T-helper 1 cell treated with Interleukin-12 subunit alpha and Interleukin-12 subunit beta and Interleukin-4 antibody, amounts not matched to agents 30 μg/mL and 1 μg/mL, for 36 hours (primary cell): ENCODE results near the gene TOPAZ1.

Source experiments
- H3K27ac Mint-ChIP-seq: one replicate; pipeline ENCODE4 v1.8.0; 2021; ENCODE audit warnings: mild to moderate bottlenecking, mixed read lengths
- H3K27me3 Mint-ChIP-seq: one replicate; pipeline ENCODE4 v1.8.0; 2021; ENCODE audit warnings: low read depth, mixed read lengths
- H3K36me3 Mint-ChIP-seq: one replicate; pipeline ENCODE4 v1.8.0; 2021; ENCODE audit warnings: low read depth, mixed read lengths
- H3K4me1 Mint-ChIP-seq: one replicate; pipeline ENCODE4 v1.8.0; 2021; ENCODE audit warnings: low read depth, mixed read lengths
- H3K4me3 Mint-ChIP-seq: one replicate; pipeline ENCODE4 v1.8.0; 2021; ENCODE audit warnings: mild to moderate bottlenecking, moderate library complexity, mixed read lengths
- H3K9me3 Mint-ChIP-seq: one replicate; pipeline ENCODE4 v1.8.0; 2021; ENCODE audit warnings: mixed read lengths

Gene TOPAZ1

GRCh38 chr3:44241706-44242105, at the start of gene TOPAZ1:
TSS of gene TOPAZ1 (plus strand) at chr3:44241886. CDS start at chr3:44242054, 168 bp downstream.
- Mint-ChIP-seq H3K4me1 (no peaks in the 10 kb centered on the region), H3K4me3 (no peak within 1 kb of the TSS), H3K27me3 (peaks cover 16% of the 10 kb centered on the region), H3K36me3 (no peaks in the 10 kb centered on the region), H3K27ac (no peak within 1 kb of the TSS), H3K9me3 (peaks cover 5% of the 10 kb centered on the region)

GRCh38 chr3:44198284-44199269, 43.1 kb upstream of the TOPAZ1 start:
- H3K27me3 Mint-ChIP-seq = peaks cover 12% of the 10 kb centered on the region
- H3K9me3 Mint-ChIP-seq = no peaks in the 10 kb centered on the region
- no peak overlapping the region for H3K27ac Mint-ChIP-seq
- peaks cover 2% of the 10 kb centered on the region for H3K4me1 Mint-ChIP-seq
- H3K4me3 Mint-ChIP-seq = no peak overlapping the region
- H3K36me3 Mint-ChIP-seq = no peaks in the 10 kb centered on the region

GRCh38 chr3:44206261-44206660, 35.4 kb upstream of the TOPAZ1 start:
- H3K27ac Mint-ChIP-seq = no peak overlapping the region
- peaks cover 1% of the 10 kb centered on the region for H3K4me1 Mint-ChIP-seq
- no peak overlapping the region for H3K4me3 Mint-ChIP-seq
- peaks cover 18% of the 10 kb centered on the region for H3K27me3 Mint-ChIP-seq
- no peaks in the 10 kb centered on the region for H3K36me3 Mint-ChIP-seq
- H3K9me3 Mint-ChIP-seq = no peaks in the 10 kb centered on the region

GRCh38 chr3:44206862-44207652, 34.6 kb upstream of the TOPAZ1 start:
- no peak overlapping the region for H3K4me3 Mint-ChIP-seq

GRCh38 chr3:44208086-44208485, 33.6 kb upstream of the TOPAZ1 start:
- Mint-ChIP-seq H3K27me3 (peaks cover 22% of the 10 kb centered on the region), H3K9me3 (no peaks in the 10 kb centered on the region), H3K27ac (no peak overlapping the region), H3K4me3 (no peak overlapping the region), H3K36me3 (no peaks in the 10 kb centered on the region), H3K4me1 (peaks cover 1% of the 10 kb centered on the region)

More at GRCh38 chr3:44206862-44207652, 34.6 kb upstream of the TOPAZ1 start:
- Mint-ChIP-seq H3K36me3 (no peaks in the 10 kb centered on the region), H3K27ac (no peak overlapping the region), H3K4me1 (peaks cover 1% of the 10 kb centered on the region), H3K9me3 (no peaks in the 10 kb centered on the region), H3K27me3 (peaks cover 18% of the 10 kb centered on the region)

GRCh38 chr3:44208568-44208967, 33.1 kb upstream of the TOPAZ1 start:
- Mint-ChIP-seq H3K27ac (no peak overlapping the region), H3K27me3 (peaks cover 24% of the 10 kb centered on the region), H3K4me1 (peaks cover 1% of the 10 kb centered on the region), H3K4me3 (no peak overlapping the region), H3K36me3 (no peaks in the 10 kb centered on the region), H3K9me3 (no peaks in the 10 kb centered on the region)

- H3K9me3 Mint-ChIP-seq = peaks cover 4% of the 10 kb centered on the region
- no peak overlapping the region for H3K27ac Mint-ChIP-seq
- H3K4me1 Mint-ChIP-seq = peaks cover 1% of the 10 kb centered on the region
- no peak overlapping the region for H3K4me3 Mint-ChIP-seq
- H3K27me3 Mint-ChIP-seq = peaks cover 32% of the 10 kb centered on the region
- H3K36me3 Mint-ChIP-seq = no peaks in the 10 kb centered on the region
These were observed 30.7 kb upstream of the TOPAZ1 start for GRCh38 chr3:44210967-44211366.

GRCh38 chr3:44222337-44222736, 19.3 kb upstream of the TOPAZ1 start:
- no peak overlapping the region for H3K4me3 Mint-ChIP-seq
- H3K36me3 Mint-ChIP-seq = no peaks in the 10 kb centered on the region
- H3K4me1 Mint-ChIP-seq = no peaks in the 10 kb centered on the region
- H3K27me3 Mint-ChIP-seq = peaks cover 32% of the 10 kb centered on the region
- no peaks in the 10 kb centered on the region for H3K9me3 Mint-ChIP-seq
- no peak overlapping the region for H3K27ac Mint-ChIP-seq

GRCh38 chr3:44223299-44223698, 18.4 kb upstream of the TOPAZ1 start:
- H3K27ac Mint-ChIP-seq = no peak overlapping the region
- no peaks in the 10 kb centered on the region for H3K4me1 Mint-ChIP-seq
- peaks cover 26% of the 10 kb centered on the region for H3K27me3 Mint-ChIP-seq
- H3K36me3 Mint-ChIP-seq = no peaks in the 10 kb centered on the region
- no peaks in the 10 kb centered on the region for H3K9me3 Mint-ChIP-seq
- no peak overlapping the region for H3K4me3 Mint-ChIP-seq

- Mint-ChIP-seq H3K9me3 (no peaks in the 10 kb centered on the region), H3K27me3 (peaks cover 25% of the 10 kb centered on the region), H3K4me1 (no peaks in the 10 kb centered on the region), H3K36me3 (no peaks in the 10 kb centered on the region), H3K27ac (no peak overlapping the region), H3K4me3 (no peak overlapping the region)
These were observed 17.6 kb upstream of the TOPAZ1 start for GRCh38 chr3:44224131-44224530.

GRCh38 chr3:44226573-44226972, 15.1 kb upstream of the TOPAZ1 start:
- no peak overlapping the region for H3K27ac Mint-ChIP-seq
- H3K4me1 Mint-ChIP-seq = no peaks in the 10 kb centered on the region
- no peaks in the 10 kb centered on the region for H3K36me3 Mint-ChIP-seq
- peaks cover 25% of the 10 kb centered on the region for H3K27me3 Mint-ChIP-seq
- H3K4me3 Mint-ChIP-seq = no peak overlapping the region
- no peaks in the 10 kb centered on the region for H3K9me3 Mint-ChIP-seq

GRCh38 chr3:44227632-44228031, 14.1 kb upstream of the TOPAZ1 start:
- H3K9me3 Mint-ChIP-seq = no peaks in the 10 kb centered on the region
- H3K4me3 Mint-ChIP-seq = no peak overlapping the region
- no peaks in the 10 kb centered on the region for H3K36me3 Mint-ChIP-seq
- H3K4me1 Mint-ChIP-seq = no peaks in the 10 kb centered on the region
- peaks cover 19% of the 10 kb centered on the region for H3K27me3 Mint-ChIP-seq
- H3K27ac Mint-ChIP-seq = no peak overlapping the region

- H3K36me3 Mint-ChIP-seq = no peaks in the 10 kb centered on the region
- H3K4me3 Mint-ChIP-seq = no peak overlapping the region
- H3K27me3 Mint-ChIP-seq = peaks cover 6% of the 10 kb centered on the region
- H3K9me3 Mint-ChIP-seq = no peaks in the 10 kb centered on the region
- no peak overlapping the region for H3K27ac Mint-ChIP-seq
- no peaks in the 10 kb centered on the region for H3K4me1 Mint-ChIP-seq
These were observed 12.8 kb upstream of the TOPAZ1 start for GRCh38 chr3:44228900-44229299.

- H3K4me1 Mint-ChIP-seq = peaks cover 7% of the 10 kb centered on the region
- H3K27ac Mint-ChIP-seq = no peak overlapping the region
- no peak overlapping the region for H3K4me3 Mint-ChIP-seq
- peaks cover 8% of the 10 kb centered on the region for H3K27me3 Mint-ChIP-seq
- H3K9me3 Mint-ChIP-seq = no peaks in the 10 kb centered on the region
- H3K36me3 Mint-ChIP-seq = no peaks in the 10 kb centered on the region
These were observed 9.3 kb upstream of the TOPAZ1 start for GRCh38 chr3:44232407-44232806.
